Activated naive CD8-positive, alpha-beta T cell treated with anti-CD3 and anti-CD28 coated beads, Interleukin-2, amount 50 U/mL, for 24 hours (primary cell): Measurements from ENCODE around the gene RNF212B.

ENCODE experiments used
- ATAC-seq: fragments of 150-1000 bp; cut with Tn5 transposase; one replicate; pipeline ENCODE4 v1.10.0; 2021
- DNase-seq: peaks from one replicate; pipeline ENCODE4 v3.0.0; 2021
- H3K27ac Mint-ChIP-seq: one replicate; pipeline ENCODE4 v1.8.0; 2021; ENCODE audit warnings: mild to moderate bottlenecking, mixed read lengths
- H3K27me3 Mint-ChIP-seq: one replicate; pipeline ENCODE4 v1.8.0; 2021; ENCODE audit warnings: mixed read lengths
- H3K36me3 Mint-ChIP-seq: one replicate; pipeline ENCODE4 v1.8.0; 2021; ENCODE audit warnings: low read depth, mixed read lengths
- H3K4me1 Mint-ChIP-seq: one replicate; pipeline ENCODE4 v1.8.0; 2021; ENCODE audit warnings: mixed read lengths
- H3K4me3 Mint-ChIP-seq: one replicate; pipeline ENCODE4 v1.8.0; 2021; ENCODE audit warnings: mild to moderate bottlenecking, moderate library complexity, mixed read lengths
- H3K9me3 Mint-ChIP-seq: one replicate; pipeline ENCODE4 v1.8.0; 2021; ENCODE audit warnings: mixed read lengths

Gene RNF212B

GRCh38 chr14:23299211-23299957 is 61.6 kb downstream of the RNF212B start:
- Mint-ChIP-seq H3K36me3 (peaks cover 7% of the 10 kb centered on the region), H3K9me3 (no peaks in the 10 kb centered on the region), H3K27me3 (no peaks in the 10 kb centered on the region), H3K4me3 (peak overlapping the region; percentile 36), H3K4me1 (peaks cover 32% of the 10 kb centered on the region), H3K27ac (peak overlapping the region; percentile 46)
- ATAC-seq (no peak), DNase-seq (no peak)

GRCh38 chr14:23299986-23300686 is 62.4 kb downstream of the RNF212B start:
- H3K4me3 Mint-ChIP-seq = peak overlapping the region; percentile 88
- H3K4me1 Mint-ChIP-seq = peaks cover 26% of the 10 kb centered on the region
- ATAC-seq (no peak), DNase-seq (no peak)
- peaks cover 2% of the 10 kb centered on the region for H3K27me3 Mint-ChIP-seq
- H3K27ac Mint-ChIP-seq = peak overlapping the region; percentile 91
- no peaks in the 10 kb centered on the region for H3K9me3 Mint-ChIP-seq
- peaks cover 7% of the 10 kb centered on the region for H3K36me3 Mint-ChIP-seq

- H3K36me3 Mint-ChIP-seq = peaks cover 7% of the 10 kb centered on the region
- H3K9me3 Mint-ChIP-seq = no peaks in the 10 kb centered on the region
- DNase-seq (peak; percentile 34), ATAC-seq (no peak)
- H3K27me3 Mint-ChIP-seq = peaks cover 6% of the 10 kb centered on the region
- peak overlapping the region; percentile 91 for H3K27ac Mint-ChIP-seq
- peak overlapping the region; percentile 88 for H3K4me3 Mint-ChIP-seq
- peaks cover 23% of the 10 kb centered on the region for H3K4me1 Mint-ChIP-seq
Observed at GRCh38 chr14:23300687-23301223, 63.0 kb downstream of the RNF212B start.

- H3K27ac Mint-ChIP-seq = peak overlapping the region; percentile 91
- H3K36me3 Mint-ChIP-seq = peaks cover 7% of the 10 kb centered on the region
- ATAC-seq = peak; percentile 88
- H3K4me1 Mint-ChIP-seq = peaks cover 27% of the 10 kb centered on the region
- H3K4me3 Mint-ChIP-seq = peak overlapping the region; percentile 98
- DNase-seq = peak; percentile 98
- H3K9me3 Mint-ChIP-seq = no peaks in the 10 kb centered on the region
- H3K27me3 Mint-ChIP-seq = peaks cover 11% of the 10 kb centered on the region
Observed at GRCh38 chr14:23301288-23301968, 63.7 kb downstream of the RNF212B start.

- Mint-ChIP-seq H3K9me3 (no peaks in the 10 kb centered on the region), H3K36me3 (peaks cover 7% of the 10 kb centered on the region), H3K27me3 (peaks cover 12% of the 10 kb centered on the region), H3K4me3 (peak overlapping the region; percentile 98), H3K27ac (peak overlapping the region; percentile 91), H3K4me1 (peaks cover 27% of the 10 kb centered on the region)
- peak; percentile 6 for ATAC-seq
- no peak for DNase-seq
Observed at GRCh38 chr14:23301969-23302289, 64.2 kb downstream of the RNF212B start.

GRCh38 chr14:23302290-23303225 is 64.8 kb downstream of the RNF212B start, which contains the start of gene PPP1R3E:
Gene PPP1R3E (minus strand): TSS chr14:23302859. CDS start chr14:23302576, 283 bp downstream.
- Mint-ChIP-seq H3K27me3 (peaks cover 18% of the 10 kb centered on the region), H3K27ac (peak within 1 kb of the TSS; percentile 100), H3K36me3 (peaks cover 5% of the 10 kb centered on the region), H3K9me3 (no peaks in the 10 kb centered on the region), H3K4me1 (peaks cover 27% of the 10 kb centered on the region), H3K4me3 (peak within 1 kb of the TSS; percentile 98)
- DNase-seq = peak; percentile 91
- ATAC-seq = peak; percentile 48

- Mint-ChIP-seq H3K36me3 (peaks cover 2% of the 10 kb centered on the region), H3K27ac (no peak within 1 kb of the TSS), H3K4me3 (peak within 1 kb of the TSS; percentile 42), H3K9me3 (no peaks in the 10 kb centered on the region), H3K27me3 (peaks cover 23% of the 10 kb centered on the region), H3K4me1 (peaks cover 16% of the 10 kb centered on the region)
- ATAC-seq (no peak), DNase-seq (peak; percentile 40)
Observed at GRCh38 chr14:23306412-23307145, 68.8 kb downstream of the RNF212B start, which contains the start of gene BCL2L2. Gene BCL2L2 (plus strand): TSS chr14:23306833. CDS start chr14:23307768, 935 bp downstream.

- ATAC-seq (no peak), DNase-seq (no peak)
- Mint-ChIP-seq H3K27ac (no peak overlapping the region), H3K4me3 (peak overlapping the region; percentile 42), H3K9me3 (no peaks in the 10 kb centered on the region), H3K4me1 (peaks cover 16% of the 10 kb centered on the region), H3K36me3 (peaks cover 2% of the 10 kb centered on the region), H3K27me3 (peaks cover 23% of the 10 kb centered on the region)
Observed at GRCh38 chr14:23307146-23307530, 69.4 kb downstream of the RNF212B start.

- H3K36me3 Mint-ChIP-seq = no peaks in the 10 kb centered on the region
- DNase-seq = no peak
- ATAC-seq = no peak
- H3K4me3 Mint-ChIP-seq = no peak overlapping the region
- no peak overlapping the region for H3K27ac Mint-ChIP-seq
- peaks cover 12% of the 10 kb centered on the region for H3K4me1 Mint-ChIP-seq
- peaks cover 23% of the 10 kb centered on the region for H3K27me3 Mint-ChIP-seq
- no peaks in the 10 kb centered on the region for H3K9me3 Mint-ChIP-seq
Observed at GRCh38 chr14:23307687-23308644, 70.2 kb downstream of the RNF212B start.

- Mint-ChIP-seq H3K27ac (no peak overlapping the region), H3K9me3 (no peaks in the 10 kb centered on the region), H3K4me3 (no peak overlapping the region), H3K36me3 (no peaks in the 10 kb centered on the region), H3K27me3 (peaks cover 23% of the 10 kb centered on the region), H3K4me1 (peaks cover 9% of the 10 kb centered on the region)
- no peak for DNase-seq
- no peak for ATAC-seq
Observed at GRCh38 chr14:23308721-23309445, 71.1 kb downstream of the RNF212B start.

GRCh38 chr14:23310546-23310945 is 72.8 kb downstream of the RNF212B start:
- no peaks in the 10 kb centered on the region for H3K9me3 Mint-ChIP-seq
- no peak overlapping the region for H3K4me3 Mint-ChIP-seq
- peaks cover 19% of the 10 kb centered on the region for H3K27me3 Mint-ChIP-seq
- H3K4me1 Mint-ChIP-seq = peaks cover 9% of the 10 kb centered on the region
- ATAC-seq (no peak), DNase-seq (no peak)
- H3K36me3 Mint-ChIP-seq = no peaks in the 10 kb centered on the region
- H3K27ac Mint-ChIP-seq = no peak overlapping the region

- H3K4me3 Mint-ChIP-seq = no peak overlapping the region
- DNase-seq (no peak), ATAC-seq (no peak)
- H3K36me3 Mint-ChIP-seq = no peaks in the 10 kb centered on the region
- no peaks in the 10 kb centered on the region for H3K9me3 Mint-ChIP-seq
- peaks cover 15% of the 10 kb centered on the region for H3K4me1 Mint-ChIP-seq
- no peak overlapping the region for H3K27ac Mint-ChIP-seq
- H3K27me3 Mint-ChIP-seq = peaks cover 2% of the 10 kb centered on the region
Observed at GRCh38 chr14:23316300-23316699, 78.6 kb downstream of the RNF212B start.
